ENCODE results near the gene GRAMD4. TPM values are rescaled to one million over a fixed set of nuclear protein-coding genes. Genes with fewer than 3 reads are reported as not detected.

The GRAMD4 gene
- total RNA-seq, 1 donor from 2014 or later: 45.6 TPM

DNA sequence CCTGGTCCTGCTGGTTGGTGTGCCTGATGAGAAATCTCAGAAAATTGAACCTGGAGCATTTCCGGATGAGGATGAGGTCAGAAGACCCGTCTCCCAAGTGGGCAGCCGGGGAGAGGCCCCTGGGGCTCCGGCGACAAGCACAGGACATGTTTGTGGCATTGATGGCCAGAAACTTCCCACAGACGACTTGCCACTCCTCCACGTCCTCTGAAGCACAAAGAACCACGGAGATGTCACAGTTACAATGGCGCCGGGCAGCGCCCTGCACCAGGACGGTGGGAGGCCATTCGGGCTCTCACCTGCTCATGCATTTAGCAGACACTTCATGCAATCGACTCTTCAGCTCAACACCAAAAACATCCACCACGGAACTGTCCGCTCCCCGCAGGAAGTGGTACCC is 71.4 kb downstream of the GRAMD4 start:
- CTCF ChIA-PET: no interaction called here
- DNase-seq: no peak
- peaks cover 71% of the 10 kb centered on the region for H3K36me3 Mint-ChIP-seq (ENCODE audit: low read depth)
- H3K4me1 Mint-ChIP-seq: peaks cover 2% of the 10 kb centered on the region
- POLR2A ChIA-PET: interaction anchor here (0.6 kb wide), 1 partner anchor 1336 kb away, joined by 5 read pairs; no protein-coding TSS in a partner anchor
- no peaks in the 10 kb centered on the region for H3K27me3 Mint-ChIP-seq
- ATAC-seq (ENCODE audit: low read depth): no peak
- intact Hi-C loops (cut with micrococcal nuclease): no loop called here
- TF ChIP-seq CTCF (IDR thresholded peaks at IDR 0.05): no peak
- H3K9me3 Mint-ChIP-seq: no peaks in the 10 kb centered on the region
- no peak overlapping the region for H3K27ac Mint-ChIP-seq
- no peak overlapping the region for H3K4me3 Mint-ChIP-seq

GRCh38 chr22:46693634-46694415 is 73.6 kb downstream of the GRAMD4 start:
- no peaks in the 10 kb centered on the region for H3K4me1 Mint-ChIP-seq
- ChIA-PET POLR2A (interaction anchor here (0.6 kb wide), 1 partner anchor 22 kb away, joined by 9 read pairs; no protein-coding TSS in a partner anchor), CTCF (interaction anchor here (1.6 kb wide), 1 partner anchor 131 kb away, joined by 4 read pairs; no protein-coding TSS in a partner anchor)
- no peak overlapping the region for H3K4me3 Mint-ChIP-seq
- intact Hi-C loops (cut with micrococcal nuclease): no loop called here
- DNase-seq (no peak), ATAC-seq (ENCODE audit: low read depth) (no peak)
- no peak for TF ChIP-seq CTCF (IDR thresholded peaks at IDR 0.05)
- H3K27me3 Mint-ChIP-seq: no peaks in the 10 kb centered on the region
- H3K27ac Mint-ChIP-seq: no peak overlapping the region
- no peaks in the 10 kb centered on the region for H3K9me3 Mint-ChIP-seq
- H3K36me3 Mint-ChIP-seq (ENCODE audit: low read depth): peaks cover 73% of the 10 kb centered on the region

GRCh38 chr22:46694416-46695170 is 74.4 kb downstream of the GRAMD4 start:
- no peak for TF ChIP-seq CTCF (IDR thresholded peaks at IDR 0.05)
- H3K4me3 Mint-ChIP-seq: no peak overlapping the region
- ATAC-seq (ENCODE audit: low read depth): no peak
- H3K36me3 Mint-ChIP-seq (ENCODE audit: low read depth): peaks cover 73% of the 10 kb centered on the region
- ChIA-PET POLR2A (no interaction called here), CTCF (interaction anchor here (1.6 kb wide), 1 partner anchor 131 kb away, joined by 4 read pairs; no protein-coding TSS in a partner anchor)
- H3K27ac Mint-ChIP-seq: no peak overlapping the region
- intact Hi-C loops (cut with micrococcal nuclease): no loop called here
- H3K9me3 Mint-ChIP-seq: no peaks in the 10 kb centered on the region
- H3K4me1 Mint-ChIP-seq: no peaks in the 10 kb centered on the region
- no peaks in the 10 kb centered on the region for H3K27me3 Mint-ChIP-seq
- no peak for DNase-seq

DNA sequence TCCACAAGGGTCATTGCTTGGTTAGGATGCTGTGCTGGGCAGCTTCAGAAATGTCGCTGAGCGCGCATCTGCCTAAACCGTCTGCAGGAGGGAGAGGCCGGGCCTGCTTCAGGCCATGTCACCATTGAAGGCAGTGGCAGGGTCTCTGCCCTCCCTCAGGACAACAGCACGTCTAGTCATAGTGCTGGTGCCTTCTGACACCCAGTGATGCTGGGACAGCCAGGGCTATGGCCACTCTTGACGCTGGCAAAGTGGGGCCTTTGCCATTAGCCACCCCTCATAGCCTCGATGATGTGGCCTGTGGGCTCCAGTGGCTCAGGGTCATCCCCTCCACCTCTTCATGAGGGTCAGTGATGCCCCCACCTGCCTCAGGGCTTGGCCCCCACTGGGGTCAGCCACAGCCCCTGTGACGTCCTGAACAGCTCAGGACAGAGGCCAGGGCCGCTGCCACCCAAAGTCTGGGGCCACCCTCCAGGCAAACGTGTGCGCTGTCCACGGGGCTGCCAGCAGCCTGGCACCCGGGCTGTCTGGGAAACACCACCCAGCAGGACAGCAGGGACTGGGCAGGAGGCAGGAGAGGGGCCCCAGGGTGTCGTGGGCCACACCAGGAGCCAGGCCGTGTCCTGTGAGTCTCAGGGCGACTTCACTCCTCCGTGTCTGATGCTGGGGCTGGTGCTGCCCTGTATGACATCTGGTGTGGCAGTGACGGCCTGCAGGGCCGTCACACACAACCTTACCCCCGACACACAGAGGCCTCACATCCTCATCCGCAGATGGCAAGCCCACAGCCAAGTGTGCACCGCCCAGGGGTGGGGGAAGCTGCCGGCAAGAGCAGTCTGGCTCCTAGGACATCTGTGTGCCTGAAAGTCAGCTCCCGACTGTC is 75.4 kb downstream of the GRAMD4 start:
- ATAC-seq (ENCODE audit: low read depth) (no peak), DNase-seq (no peak)
- Mint-ChIP-seq H3K4me1 (no peaks in the 10 kb centered on the region), H3K9me3 (no peaks in the 10 kb centered on the region), H3K36me3 (ENCODE audit: low read depth) (peaks cover 70% of the 10 kb centered on the region), H3K4me3 (no peak overlapping the region), H3K27me3 (no peaks in the 10 kb centered on the region), H3K27ac (no peak overlapping the region)
- intact Hi-C loops (cut with micrococcal nuclease): no loop called here
- CTCF ChIA-PET: no interaction called here
- TF ChIP-seq CTCF (IDR thresholded peaks at IDR 0.05): no peak
- POLR2A ChIA-PET: no interaction called here
